HG02763 (cell line): Measurements from ENCODE around the gene OR6B2.

ENCODE experiments used
- ATAC-seq: cut with Tn5 transposase; IDR thresholded peaks from one replicate; pipeline ENCODE4 v1.9.1; 2021; ENCODE audit warnings: mild to moderate bottlenecking, moderate library complexity; ENCODE audit not compliant: unreplicated experiment

Gene OR6B2

DNA sequence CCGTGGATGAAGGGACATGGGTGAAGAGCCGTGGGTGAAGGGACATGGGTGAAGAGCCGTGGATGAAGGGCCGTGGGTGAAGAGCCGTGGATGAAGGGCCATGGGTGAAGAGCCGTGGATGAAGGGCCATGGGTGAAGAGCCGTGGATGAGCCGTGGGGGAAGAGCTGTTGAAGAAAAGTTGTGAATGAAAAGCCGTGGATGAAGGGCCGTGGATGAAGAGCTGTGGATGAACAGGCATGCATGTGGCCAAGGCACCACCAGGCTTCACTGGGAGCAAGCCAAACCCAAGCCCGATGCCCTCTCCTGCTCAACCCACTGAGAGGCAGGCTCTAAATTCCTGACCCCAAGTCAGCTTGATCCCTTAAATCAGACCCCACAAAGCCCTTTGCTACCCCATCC is 12.5 kb upstream of the OR6B2 start:
- no peak for ATAC-seq

DNA sequence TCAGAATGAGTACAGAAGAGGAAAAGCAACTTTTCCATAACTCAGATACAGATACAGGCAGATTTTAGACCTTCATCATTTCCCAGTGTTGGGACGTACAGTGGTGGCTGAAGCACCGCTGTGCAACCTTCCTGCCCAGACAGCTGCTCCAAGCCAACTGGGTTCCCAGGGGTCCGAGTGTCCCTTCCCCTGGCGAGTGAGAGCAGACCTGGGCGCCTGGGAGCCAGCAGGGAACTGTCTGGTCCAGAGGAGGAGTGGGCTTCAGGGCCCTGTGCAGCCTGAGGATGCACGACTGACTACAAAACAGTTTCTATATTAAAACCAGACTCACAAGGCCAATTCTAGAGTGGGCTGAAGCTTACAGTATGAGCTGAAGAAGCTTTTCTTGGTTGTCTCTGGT is 11.1 kb upstream of the OR6B2 start:
- no peak for ATAC-seq

DNA sequence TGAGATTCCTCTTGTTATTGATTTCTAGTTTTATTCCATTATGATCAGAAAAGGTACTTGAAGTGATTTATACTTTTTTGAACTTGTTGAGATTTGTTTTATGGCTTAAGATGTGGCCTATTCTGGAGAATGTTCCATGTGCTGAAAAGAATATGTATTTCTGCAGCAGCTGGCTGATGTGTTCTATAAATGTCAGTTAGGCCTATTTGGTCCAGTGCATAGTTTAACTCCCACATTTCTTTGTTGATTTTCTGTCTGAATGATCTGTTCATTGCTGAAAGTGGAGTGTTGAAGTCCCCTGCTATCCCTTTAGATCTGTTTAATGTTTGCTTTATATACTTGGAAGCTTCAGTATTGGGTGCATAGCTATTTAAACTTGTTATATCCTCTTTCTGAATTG is 7.1 kb upstream of the OR6B2 start:
- no peak for ATAC-seq

DNA sequence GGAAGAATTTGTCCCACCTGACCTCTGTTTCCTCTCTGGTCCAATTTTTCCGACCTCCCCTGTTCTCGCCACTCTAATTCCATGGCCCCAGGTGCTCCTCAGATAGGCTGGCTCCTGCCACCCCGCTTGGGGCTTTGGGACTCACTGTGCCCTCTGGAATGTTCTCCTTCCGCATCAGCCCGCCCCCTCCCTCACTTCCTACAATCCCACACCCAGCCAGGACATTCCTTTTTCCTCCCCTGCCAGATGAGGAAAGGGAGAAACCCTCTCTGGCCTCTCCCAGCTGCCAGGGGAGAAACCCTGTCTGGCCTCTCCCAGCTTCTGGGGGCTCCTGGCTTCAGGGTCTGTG is 3.1 kb upstream of the OR6B2 start:
- ATAC-seq: no peak

DNA sequence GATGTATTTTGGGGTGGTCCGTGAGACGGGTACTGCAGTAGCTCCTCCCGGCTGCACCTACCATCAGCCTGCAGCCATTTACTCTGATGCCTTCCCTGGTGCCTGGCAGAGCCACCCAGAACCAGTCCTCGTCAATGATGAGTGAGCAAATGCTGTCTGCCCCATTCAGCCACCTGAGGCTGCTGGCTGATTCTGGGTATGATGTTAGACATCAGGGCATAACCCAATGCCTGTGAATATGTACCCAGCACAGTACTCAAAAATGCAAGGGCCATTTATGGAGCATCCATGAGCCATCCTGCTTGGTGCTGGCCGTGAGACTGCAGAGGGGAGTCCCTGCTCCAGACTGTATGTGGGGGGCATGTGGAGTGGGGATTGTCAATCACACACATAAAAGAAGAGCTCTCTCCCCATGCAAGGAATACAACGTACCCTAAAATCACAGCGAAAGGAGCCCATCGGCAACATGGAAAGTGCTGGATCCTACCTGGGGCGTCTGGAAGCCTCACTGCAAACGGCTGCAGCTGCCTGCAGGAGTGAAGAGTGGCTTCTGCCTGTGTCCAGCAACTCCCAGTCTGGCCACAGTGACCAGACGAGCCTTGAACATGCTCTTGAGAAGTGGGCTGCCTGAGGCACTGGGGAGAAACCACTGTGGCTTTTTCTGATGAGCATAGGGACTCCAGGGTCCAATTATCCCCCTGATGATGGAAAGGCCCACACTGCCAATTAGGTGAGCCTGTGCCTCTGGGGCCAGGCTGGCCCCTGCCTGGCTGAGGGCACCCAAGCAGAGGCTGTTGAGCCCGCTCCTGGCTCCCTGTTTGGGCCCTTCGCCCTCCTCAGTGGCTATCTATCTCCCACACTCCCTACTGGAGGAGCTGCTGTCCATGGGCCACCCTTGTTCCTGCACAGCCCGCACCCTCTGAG is 2.4 kb upstream of the OR6B2 start:
- no peak for ATAC-seq

DNA sequence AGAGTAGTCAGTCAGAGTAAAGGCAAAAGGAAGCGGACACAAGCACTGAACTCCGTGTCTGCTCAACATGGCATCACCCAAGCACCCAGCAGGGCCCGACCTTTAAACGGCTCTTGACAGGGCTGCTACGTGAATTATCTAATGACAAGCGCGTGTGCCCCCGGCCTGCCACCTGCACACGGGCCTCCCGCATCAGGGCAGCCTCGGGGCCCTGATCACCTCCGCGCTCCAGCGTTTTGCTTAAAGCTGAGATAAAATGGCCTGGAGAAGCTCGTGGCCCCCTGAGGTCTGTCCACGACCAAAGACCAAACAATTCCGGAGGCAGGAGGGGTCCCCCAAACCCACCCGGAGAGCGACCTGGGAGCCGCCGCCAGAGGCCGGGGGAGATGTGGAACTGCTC is 5.5 kb downstream of the OR6B2 start:
- ATAC-seq: no peak

DNA sequence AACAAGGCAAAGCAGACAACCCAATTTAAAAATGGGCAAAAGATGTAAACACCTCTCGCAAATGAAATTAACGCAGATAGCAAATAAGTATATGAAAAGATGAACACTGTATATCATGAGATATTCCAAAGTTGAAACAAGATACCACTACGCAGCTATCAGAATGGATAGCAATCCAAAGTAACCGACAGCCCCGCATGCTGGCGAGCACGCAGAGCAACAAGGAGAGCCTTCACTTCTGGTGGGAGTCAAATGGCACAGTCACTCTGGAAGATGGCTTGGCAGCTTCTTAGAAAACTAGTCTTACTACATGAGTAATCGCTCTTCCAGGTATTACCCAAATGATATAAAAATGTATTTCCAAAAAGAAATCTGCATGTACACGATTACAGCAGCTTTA is 6.4 kb downstream of the OR6B2 start:
- no peak for ATAC-seq

DNA sequence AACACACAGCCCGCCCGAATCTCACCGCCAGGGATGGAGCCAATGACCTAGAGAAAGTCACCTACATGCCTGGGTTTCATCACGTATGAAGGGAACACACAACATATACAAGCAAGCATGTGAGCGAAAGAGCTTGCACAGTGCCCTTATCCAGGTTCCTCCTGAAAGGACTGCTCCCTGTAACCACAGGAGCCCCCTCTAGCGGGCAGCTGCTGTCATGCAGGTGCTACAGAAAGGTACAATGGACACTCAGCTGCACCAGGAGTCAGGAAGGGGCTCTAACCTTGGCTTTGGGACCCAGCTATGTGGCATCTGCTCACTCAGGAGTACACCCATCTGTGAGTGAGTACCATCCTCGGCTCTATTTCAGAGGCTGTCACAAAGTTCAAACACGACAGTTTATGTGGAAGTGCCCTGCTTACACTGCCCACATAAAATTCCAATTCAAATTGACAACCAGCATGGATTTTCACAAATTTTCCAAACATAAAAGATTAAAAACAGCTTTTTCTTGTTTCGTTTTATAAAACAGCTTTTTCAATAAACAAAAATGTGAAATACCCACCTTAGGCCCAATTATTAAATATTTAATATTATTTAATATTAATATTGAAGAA is 8.6 kb downstream of the OR6B2 start:
- ATAC-seq: no peak

DNA sequence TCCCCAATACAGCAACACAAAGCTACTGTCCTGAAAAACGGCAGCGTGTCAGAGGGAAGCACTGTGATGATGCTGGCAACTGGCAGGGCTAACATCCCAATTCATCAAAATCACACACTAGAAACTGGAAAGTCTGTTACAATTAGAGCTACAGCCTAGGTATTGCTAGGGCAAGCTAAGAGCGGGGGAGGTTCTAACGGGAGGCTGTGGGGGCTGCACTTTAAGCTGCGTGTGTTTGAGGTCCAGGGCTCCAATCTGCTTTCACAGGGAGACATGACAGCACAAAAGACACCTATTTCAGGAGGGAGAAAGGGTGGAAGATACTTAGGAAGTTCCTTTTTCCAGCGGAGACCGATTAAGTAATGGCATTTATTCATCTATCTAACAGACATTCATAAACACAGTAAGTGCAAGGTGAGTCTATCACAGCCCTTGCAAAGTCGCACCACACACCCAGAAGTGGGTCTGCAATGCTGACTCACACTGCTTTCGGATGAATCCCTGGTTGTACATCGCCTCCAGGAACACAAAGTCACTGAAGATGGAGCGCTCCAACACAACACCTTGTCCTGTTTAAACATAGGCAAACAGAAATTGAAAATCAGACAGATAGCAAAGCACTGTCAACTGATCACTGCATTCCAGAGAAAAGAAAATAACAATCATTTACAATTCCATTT is 12.0 kb downstream of the OR6B2 start:
- no peak for ATAC-seq

DNA sequence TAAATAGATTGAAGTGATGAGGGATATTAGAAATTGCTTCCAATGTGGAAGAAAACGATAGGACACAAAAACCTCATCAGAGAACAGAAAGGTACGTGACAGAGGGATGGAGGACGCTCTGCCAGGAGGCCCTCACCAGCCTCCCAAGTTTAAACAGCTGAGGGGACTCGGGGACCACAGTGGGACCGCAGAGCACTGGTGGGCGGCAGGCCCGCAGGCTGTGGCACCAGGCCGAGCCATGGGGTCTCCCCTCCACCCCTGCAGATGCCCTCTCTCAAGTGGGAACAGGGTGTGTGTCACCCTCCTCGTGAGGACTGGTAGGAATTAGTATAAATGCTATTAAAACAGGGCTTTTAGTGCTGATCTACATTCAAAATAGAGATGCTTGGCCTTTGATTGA is 15.9 kb downstream of the OR6B2 start:
- ATAC-seq: no peak

DNA sequence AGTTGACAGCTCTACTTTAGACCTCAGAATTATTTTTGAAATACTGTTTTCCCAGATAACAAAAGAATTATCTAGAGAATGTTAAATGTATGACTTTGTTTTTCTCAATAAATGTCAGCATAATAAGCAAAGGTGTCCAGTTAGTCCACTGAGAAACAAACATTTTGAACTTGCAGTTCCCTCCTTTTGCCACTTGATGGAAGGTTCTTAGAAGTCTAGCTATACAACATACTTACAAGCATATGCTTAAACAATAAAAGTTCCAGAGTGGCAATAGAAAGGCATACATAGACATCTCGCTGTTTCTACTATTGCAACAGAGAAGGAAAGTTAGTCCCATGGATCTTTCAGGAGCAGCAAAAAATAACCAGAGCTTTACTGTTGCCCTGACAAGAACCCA is 16.9 kb downstream of the OR6B2 start:
- ATAC-seq: no peak

DNA sequence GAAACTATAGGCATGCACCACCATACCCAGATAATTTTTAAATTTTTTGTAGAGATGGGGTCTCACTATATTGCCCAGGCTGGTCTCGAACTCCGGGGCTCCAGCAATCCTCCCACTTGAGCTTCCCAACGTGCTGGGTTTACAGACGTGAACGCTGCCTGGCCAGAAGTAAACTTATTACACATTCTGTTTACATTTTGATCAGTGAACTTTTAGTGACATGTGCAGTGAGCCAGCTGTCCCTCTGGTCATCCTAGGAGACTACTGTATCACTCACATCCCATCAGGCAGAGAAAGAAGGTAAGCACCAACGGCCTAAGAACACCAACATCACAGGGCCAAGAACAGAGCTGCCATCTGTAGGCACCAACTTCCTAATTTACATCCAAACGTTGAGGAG is 27.2 kb downstream of the OR6B2 start:
- no peak for ATAC-seq

DNA sequence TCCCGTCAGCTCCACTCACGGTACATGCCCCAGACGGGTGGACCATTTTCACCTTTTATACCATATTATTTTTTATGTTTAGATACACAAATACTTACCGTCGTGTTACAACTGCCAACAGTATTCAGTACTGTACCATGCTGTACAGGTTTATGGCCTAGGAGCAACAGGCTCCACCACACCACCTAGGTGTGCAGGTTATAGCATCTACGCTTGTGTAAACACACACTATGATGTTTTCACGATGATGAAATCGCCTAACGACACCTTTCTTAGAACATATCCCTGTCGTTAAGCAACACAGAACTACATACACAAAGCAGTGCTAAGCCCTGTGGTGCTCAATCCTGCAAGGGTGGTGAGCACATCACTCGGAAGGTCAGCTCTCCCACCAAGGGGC is 29.6 kb downstream of the OR6B2 start:
- no peak for ATAC-seq

DNA sequence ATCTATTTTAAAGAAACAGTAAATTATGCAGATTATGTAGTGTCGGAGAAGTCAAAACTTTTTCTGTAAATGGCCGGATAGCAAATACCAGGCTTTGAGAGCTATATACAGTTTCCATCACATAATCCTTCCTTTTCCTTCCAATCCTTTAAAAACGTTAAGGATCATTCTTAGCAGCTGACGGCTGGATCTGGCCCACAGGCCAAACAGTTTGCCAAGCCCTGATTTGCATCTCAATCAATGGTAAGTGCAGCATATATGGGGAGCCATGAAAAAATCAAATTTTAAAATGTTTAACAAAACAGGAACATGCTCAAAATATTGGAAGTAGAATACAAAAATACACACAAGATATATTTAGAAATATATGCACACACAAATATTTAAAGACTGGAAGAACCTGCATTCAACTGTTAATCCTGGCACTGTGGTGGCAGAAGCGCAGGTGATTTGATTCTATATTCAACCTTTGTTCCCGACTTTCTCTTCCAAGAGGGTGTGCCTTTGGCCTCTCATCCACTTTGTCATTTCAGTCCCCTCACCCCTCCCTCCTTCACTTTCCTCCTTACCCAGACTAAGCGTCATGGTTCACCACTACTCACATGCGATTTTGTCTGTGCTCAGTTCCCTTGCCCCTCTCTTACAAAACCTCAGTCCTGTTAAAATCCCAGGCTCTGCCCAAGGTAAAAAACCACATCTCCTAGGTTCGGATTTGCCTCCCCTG is 32.4 kb downstream of the OR6B2 start:
- no peak for ATAC-seq

DNA sequence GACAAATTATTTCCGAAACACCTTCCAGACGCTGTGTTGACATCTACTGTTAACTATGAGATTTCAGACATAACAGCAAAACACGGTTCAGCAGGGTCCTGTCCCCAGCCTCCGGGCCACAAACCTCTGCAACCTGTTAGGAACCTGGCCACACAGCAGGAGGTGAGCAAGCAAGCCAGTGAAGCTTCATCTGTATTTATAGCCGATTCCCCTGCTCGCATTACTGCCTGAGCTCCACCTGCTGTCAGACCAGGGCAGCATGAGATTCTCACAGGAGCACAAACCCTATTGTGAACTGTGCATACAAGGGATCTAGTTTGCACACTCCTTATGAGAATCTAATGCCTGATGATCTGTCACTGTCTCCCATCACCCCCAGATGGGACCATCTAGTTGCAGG is 36.1 kb downstream of the OR6B2 start:
- no peak for ATAC-seq

DNA sequence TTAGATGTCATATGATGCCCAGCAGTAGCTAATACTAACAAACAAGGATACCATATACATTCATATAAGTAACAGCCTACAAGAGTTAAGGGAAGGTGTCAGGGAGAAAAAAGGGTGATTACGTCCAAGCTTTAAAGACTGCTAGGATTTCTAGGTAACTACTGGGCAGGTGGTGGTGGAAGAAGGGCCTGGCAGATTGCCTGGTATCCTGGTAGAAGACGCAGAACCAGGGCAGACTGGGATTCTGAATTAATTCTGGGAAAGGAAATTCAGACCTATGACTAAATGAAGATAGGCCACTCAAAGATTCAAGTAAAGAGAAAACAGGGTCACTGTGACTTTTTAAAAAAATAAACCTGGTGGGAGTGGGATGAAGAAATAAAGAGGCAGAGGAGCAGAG is 36.9 kb downstream of the OR6B2 start:
- ATAC-seq: no peak

DNA sequence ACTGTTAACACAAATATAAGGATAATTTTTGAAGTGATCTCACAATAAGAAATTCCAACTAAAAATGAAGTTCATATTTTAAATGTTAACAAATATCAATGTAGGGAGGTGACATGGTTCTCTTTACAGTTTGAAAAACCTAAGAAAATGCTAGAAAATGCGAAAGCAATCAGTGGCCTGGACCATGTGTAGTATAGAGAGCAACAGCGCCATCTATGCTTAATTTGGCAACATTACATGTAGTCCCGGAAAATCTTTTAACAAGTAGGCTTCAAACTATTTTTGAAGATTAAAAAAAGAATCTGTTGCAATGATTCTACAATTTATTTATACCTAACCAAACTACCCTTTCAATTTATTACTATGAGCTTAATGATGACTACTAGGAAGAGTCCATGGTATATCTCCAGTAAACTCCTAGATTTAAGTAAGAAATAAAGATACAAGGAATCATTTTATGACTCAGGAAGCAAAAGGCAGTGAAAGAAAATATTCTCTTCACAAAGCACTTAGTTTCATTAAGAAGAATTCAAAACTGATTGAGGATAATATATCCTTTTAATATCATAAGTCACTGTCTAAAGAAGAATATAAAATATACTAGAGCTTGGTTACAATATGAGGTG is 38.4 kb downstream of the OR6B2 start:
- no peak for ATAC-seq

DNA sequence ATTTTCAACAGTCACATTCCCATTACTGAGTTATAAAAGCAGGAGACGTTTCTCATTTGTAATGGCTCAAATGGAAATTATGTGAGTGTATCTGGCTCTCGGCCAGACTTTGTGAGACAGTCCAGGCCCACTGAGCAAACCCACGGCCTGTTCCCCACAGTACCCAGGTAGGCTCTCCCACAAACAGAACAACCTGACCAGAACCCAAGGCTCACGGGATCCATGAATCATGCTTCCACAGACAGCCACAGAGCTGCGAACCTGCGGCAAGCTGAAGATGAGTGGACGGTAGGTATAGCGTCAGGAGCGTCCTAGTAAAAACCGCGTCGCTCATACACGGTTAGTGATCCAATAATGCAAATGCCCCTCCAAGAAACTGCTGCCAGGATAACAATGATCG is 39.3 kb downstream of the OR6B2 start:
- ATAC-seq: no peak

DNA sequence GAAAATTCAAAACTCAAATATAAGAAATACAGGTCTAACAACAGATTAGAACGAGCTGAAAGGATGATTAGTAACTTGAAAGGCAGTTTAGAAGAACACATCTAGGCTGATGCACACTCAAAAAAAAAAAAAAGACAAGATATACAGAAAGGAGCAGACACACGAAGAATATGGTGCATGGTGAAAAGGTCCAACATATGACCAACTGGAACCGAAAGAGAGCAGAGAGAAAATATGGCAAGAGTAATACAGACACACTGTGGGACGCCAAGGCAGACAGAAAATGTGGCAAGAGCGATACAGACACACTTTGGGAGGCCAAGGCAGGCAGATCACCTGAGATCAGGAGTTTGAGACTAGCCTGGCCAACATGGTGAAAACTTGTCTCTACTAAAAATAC is 44.9 kb downstream of the OR6B2 start:
- no peak for ATAC-seq

DNA sequence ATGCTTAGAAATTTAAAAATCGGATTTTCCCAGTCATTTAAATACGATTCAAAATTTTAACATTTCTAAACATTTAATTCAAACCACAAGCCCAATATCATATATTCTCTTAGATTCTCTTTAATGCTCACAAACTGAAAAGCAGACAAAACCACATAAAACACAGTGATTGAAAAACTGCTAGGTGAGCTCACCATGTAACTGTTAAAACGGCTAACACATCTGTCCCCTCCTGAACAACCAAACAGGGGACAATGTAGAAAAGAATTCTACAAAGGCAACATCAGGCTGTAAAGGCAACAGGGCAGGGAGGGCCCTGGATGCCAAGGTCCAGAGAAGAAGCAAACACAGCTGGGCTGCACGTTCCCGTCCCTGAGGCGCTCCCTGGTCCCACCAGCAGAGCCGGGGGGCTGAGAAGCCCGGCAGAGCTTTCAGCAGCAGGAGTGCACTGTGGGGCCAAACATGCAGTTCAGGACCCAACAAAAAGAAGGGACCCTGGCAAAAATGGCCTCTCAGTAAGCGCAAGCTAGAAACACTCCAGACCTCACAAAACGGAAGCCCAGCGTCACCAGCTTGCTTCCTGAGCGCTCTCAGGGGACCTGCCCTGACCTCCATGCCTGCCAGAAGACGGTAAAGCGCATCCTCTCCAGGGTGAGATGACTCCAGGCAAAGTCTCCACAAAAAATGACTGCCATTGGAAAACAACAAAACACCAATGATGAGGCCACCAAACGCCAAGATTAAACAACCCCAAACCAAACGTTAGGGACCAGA is 45.6 kb downstream of the OR6B2 start:
- ATAC-seq: no peak
